GM12878 (cell line): ENCODE measurements around the gene TNIP1. TPM values are rescaled to one million over a fixed set of nuclear protein-coding genes. Genes with fewer than 3 reads are reported as not detected.

Experiments
- polyA plus RNA-seq, 11 experiments: library from polyadenylated mRNA; depleted of rRNA in 4 of 11; unstranded in 6 of 11; stranded (reverse) in 5 of 11; fragments of >200 nt; fragmentation: Nextera tagmentation in 4 of 11; fragmentation: Illumina TruSeq in 1 of 11; extraction: Ambion mirVana in 4 of 11; extraction: Trizol in 1 of 11; gene quantifications; 1 replicate in 1 of 11; 2 replicates in 10 of 11; pipeline versions ENCODE4 v1.2.1 to v1.2.3, GENCODE V29; 2011 to 2016; ENCODE audit warnings: inconsistent platforms in 2 of 11, missing spikeins in 2 of 11, low read depth in 1 of 11
- total RNA-seq, 4 experiments: library from RNA; depleted of rRNA in 3 of 4; stranded (reverse); fragments of >200 nt in 3 of 4; fragmentation: Illumina TruSeq in 1 of 4; extraction: Trizol in 1 of 4; gene quantifications; 2 replicates each; pipeline versions ENCODE4 v1.2.1 to v1.2.3, GENCODE V29; 2013 to 2021
- TF ChIP-seq, protein P1 (sequence below): IDR thresholded peaks from 2 replicates; pipeline ENCODE4 v1.6.1; 2012; ENCODE audit warnings: low read length, inconsistent platforms

The TNIP1 gene
- total and polyA plus RNA-seq, 10 of the 15 experiments (the other 5 are each of a cell fraction or from before 2014, with no cell fraction given): 4.4 to 279 (median 150) TPM

DNA sequence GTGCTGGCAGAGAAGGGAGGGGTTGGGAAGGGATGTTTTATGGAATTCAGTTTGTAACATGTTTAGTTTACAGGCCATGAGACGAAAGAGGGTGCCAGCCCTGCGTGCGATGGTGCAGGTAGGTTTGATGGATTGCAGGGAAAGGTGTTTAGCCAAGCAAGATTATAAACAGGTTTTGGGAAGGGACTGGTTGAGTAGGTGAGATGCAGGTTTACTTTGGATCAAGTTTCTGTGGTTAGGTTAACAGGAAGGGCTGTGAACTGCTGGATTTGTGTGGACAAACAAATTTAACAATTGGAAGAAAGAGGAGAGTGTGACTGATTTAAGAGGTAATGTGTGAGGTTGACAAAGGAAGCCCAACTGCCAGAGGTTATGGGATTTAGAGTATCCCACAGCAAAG lies 93.1 kb downstream of the TNIP1 start (continued):
- TF ChIP-seq, protein P1, sequence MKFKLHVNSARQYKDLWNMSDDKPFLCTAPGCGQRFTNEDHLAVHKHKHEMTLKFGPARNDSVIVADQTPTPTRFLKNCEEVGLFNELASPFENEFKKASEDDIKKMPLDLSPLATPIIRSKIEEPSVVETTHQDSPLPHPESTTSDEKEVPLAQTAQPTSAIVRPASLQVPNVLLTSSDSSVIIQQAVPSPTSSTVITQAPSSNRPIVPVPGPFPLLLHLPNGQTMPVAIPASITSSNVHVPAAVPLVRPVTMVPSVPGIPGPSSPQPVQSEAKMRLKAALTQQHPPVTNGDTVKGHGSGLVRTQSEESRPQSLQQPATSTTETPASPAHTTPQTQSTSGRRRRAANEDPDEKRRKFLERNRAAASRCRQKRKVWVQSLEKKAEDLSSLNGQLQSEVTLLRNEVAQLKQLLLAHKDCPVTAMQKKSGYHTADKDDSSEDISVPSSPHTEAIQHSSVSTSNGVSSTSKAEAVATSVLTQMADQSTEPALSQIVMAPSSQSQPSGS: no peak

Other genes starting within 250 kb of the TNIP1 start
- gene IRGM, start 234.5 kb downstream of the TNIP1 start, total RNA-seq (2014; rRNA removed): 0.28 and 0.60 TPM in 2 replicates
- 0.31 and 0.32 TPM in 2 replicates for gene IRGM, start 234.5 kb downstream of the TNIP1 start, total RNA-seq (2014; rRNA removed; fragmentation: Illumina TruSeq; extraction: Trizol)
- gene IRGM, start 234.5 kb downstream of the TNIP1 start, total RNA-seq (2021): 0.38 TPM in 1 of 2 replicates, not detected in the other
- 0.22 and 0.23 TPM in 2 replicates for gene IRGM, start 234.5 kb downstream of the TNIP1 start, polyA plus RNA-seq (2011; rRNA removed)
- gene IRGM, start 234.5 kb downstream of the TNIP1 start, polyA plus RNA-seq (2014; fragmentation: Illumina TruSeq; extraction: Trizol): 0.14 and 0.25 TPM in 2 replicates
- under 1 TPM; 0.11 to 0.24 TPM for gene IRGM, start 234.5 kb downstream of the TNIP1 start, polyA plus RNA-seq (2014; fragmentation: Nextera tagmentation; extraction: Ambion mirVana)
- gene IRGM, start 234.5 kb downstream of the TNIP1 start, polyA plus RNA-seq (2014; rRNA removed): 0.15 TPM in 1 of 2 replicates, not detected in the other
- gene IRGM, start 234.5 kb downstream of the TNIP1 start, polyA plus RNA-seq (2016; fragmentation: Nextera tagmentation; extraction: Ambion mirVana): under 1 TPM in 1 of 2 experiments, not detected in 1; 0.30 TPM
- 0.06 and 0.22 TPM in 2 replicates for gene ZNF300, start 176.1 kb downstream of the TNIP1 start, total RNA-seq (2014; rRNA removed)
- 0.22 and 0.23 TPM in 2 replicates for gene ZNF300, start 176.1 kb downstream of the TNIP1 start, total RNA-seq (2014; rRNA removed; fragmentation: Illumina TruSeq; extraction: Trizol)
- 0.08 and 0.13 TPM in 2 replicates for gene ZNF300, start 176.1 kb downstream of the TNIP1 start, total RNA-seq (2021)
- 1.5 and 1.8 TPM in 2 replicates for gene ZNF300, start 176.1 kb downstream of the TNIP1 start, polyA plus RNA-seq (2011; rRNA removed)
- gene ZNF300, start 176.1 kb downstream of the TNIP1 start, polyA plus RNA-seq (2014; fragmentation: Illumina TruSeq; extraction: Trizol): 0.16 and 0.49 TPM in 2 replicates
- gene ZNF300, start 176.1 kb downstream of the TNIP1 start, polyA plus RNA-seq (2014; fragmentation: Nextera tagmentation; extraction: Ambion mirVana): under 1 TPM; 0.03 to 0.09 TPM
- 0.09 and 0.19 TPM in 2 replicates for gene ZNF300, start 176.1 kb downstream of the TNIP1 start, polyA plus RNA-seq (2014; rRNA removed)
- under 1 TPM in 1 of 2 experiments, not detected in 1; 0.17 TPM for gene ZNF300, start 176.1 kb downstream of the TNIP1 start, polyA plus RNA-seq (2016; fragmentation: Nextera tagmentation; extraction: Ambion mirVana)
- gene GPX3, start 60.4 kb downstream of the TNIP1 start, total RNA-seq (2014; rRNA removed): 0.22 TPM in 1 of 2 replicates, not detected in the other
- not detected in 2 replicates for gene GPX3, start 60.4 kb downstream of the TNIP1 start, total RNA-seq (2014; rRNA removed; fragmentation: Illumina TruSeq; extraction: Trizol)
- 0.38 and 0.45 TPM in 2 replicates for gene GPX3, start 60.4 kb downstream of the TNIP1 start, total RNA-seq (2021)
- 0.04 TPM in 1 of 2 replicates, not detected in the other for gene GPX3, start 60.4 kb downstream of the TNIP1 start, polyA plus RNA-seq (2011; rRNA removed)
- 0.09 and 0.19 TPM in 2 replicates for gene GPX3, start 60.4 kb downstream of the TNIP1 start, polyA plus RNA-seq (2014; fragmentation: Illumina TruSeq; extraction: Trizol)
- under 1 TPM in 1 of 2 experiments, not detected in 1; 0.15 TPM for gene GPX3, start 60.4 kb downstream of the TNIP1 start, polyA plus RNA-seq (2014; fragmentation: Nextera tagmentation; extraction: Ambion mirVana)
- gene GPX3, start 60.4 kb downstream of the TNIP1 start, polyA plus RNA-seq (2014; rRNA removed): 0.12 and 0.32 TPM in 2 replicates
- 1 to 10 TPM in 1 of 2 experiments, under 1 TPM in 1; 0.91 to 1.0 TPM for gene GPX3, start 60.4 kb downstream of the TNIP1 start, polyA plus RNA-seq (2016; fragmentation: Nextera tagmentation; extraction: Ambion mirVana)
- gene ANXA6, start 76.7 kb upstream of the TNIP1 start, total RNA-seq (2014; rRNA removed): 477 and 484 TPM in 2 replicates
- gene ANXA6, start 76.7 kb upstream of the TNIP1 start, total RNA-seq (2014; rRNA removed; fragmentation: Illumina TruSeq; extraction: Trizol): 549 and 550 TPM in 2 replicates
- 528 and 542 TPM in 2 replicates for gene ANXA6, start 76.7 kb upstream of the TNIP1 start, total RNA-seq (2021)
- gene ANXA6, start 76.7 kb upstream of the TNIP1 start, polyA plus RNA-seq (2011; rRNA removed): 460 and 571 TPM in 2 replicates
- 506 and 510 TPM in 2 replicates for gene ANXA6, start 76.7 kb upstream of the TNIP1 start, polyA plus RNA-seq (2014; fragmentation: Illumina TruSeq; extraction: Trizol)
- 10 to 100 TPM; 44.0 to 73.1 TPM for gene ANXA6, start 76.7 kb upstream of the TNIP1 start, polyA plus RNA-seq (2014; fragmentation: Nextera tagmentation; extraction: Ambion mirVana)
- 453 and 470 TPM in 2 replicates for gene ANXA6, start 76.7 kb upstream of the TNIP1 start, polyA plus RNA-seq (2014; rRNA removed)
- 100 to 1,000 TPM; 280 to 291 TPM for gene ANXA6, start 76.7 kb upstream of the TNIP1 start, polyA plus RNA-seq (2016; fragmentation: Nextera tagmentation; extraction: Ambion mirVana)
- 91.1 and 104 TPM in 2 replicates for gene CCDC69, start 143.1 kb upstream of the TNIP1 start, total RNA-seq (2014; rRNA removed)
- 78.8 and 80.3 TPM in 2 replicates for gene CCDC69, start 143.1 kb upstream of the TNIP1 start, total RNA-seq (2014; rRNA removed; fragmentation: Illumina TruSeq; extraction: Trizol)
- gene CCDC69, start 143.1 kb upstream of the TNIP1 start, total RNA-seq (2021): 77.3 and 80.8 TPM in 2 replicates
- gene CCDC69, start 143.1 kb upstream of the TNIP1 start, polyA plus RNA-seq (2011; rRNA removed): 36.7 and 42.3 TPM in 2 replicates
- gene CCDC69, start 143.1 kb upstream of the TNIP1 start, polyA plus RNA-seq (2014; fragmentation: Illumina TruSeq; extraction: Trizol): 104 and 106 TPM in 2 replicates
- 10 to 100 TPM; 13.5 to 21.4 TPM for gene CCDC69, start 143.1 kb upstream of the TNIP1 start, polyA plus RNA-seq (2014; fragmentation: Nextera tagmentation; extraction: Ambion mirVana)
- 89.6 and 102 TPM in 2 replicates for gene CCDC69, start 143.1 kb upstream of the TNIP1 start, polyA plus RNA-seq (2014; rRNA removed)
- 10 to 100 TPM; 55.7 to 59.8 TPM for gene CCDC69, start 143.1 kb upstream of the TNIP1 start, polyA plus RNA-seq (2016; fragmentation: Nextera tagmentation; extraction: Ambion mirVana)
- gene GM2A, start 172.2 kb upstream of the TNIP1 start, total RNA-seq (2014; rRNA removed): 102 and 109 TPM in 2 replicates
- gene GM2A, start 172.2 kb upstream of the TNIP1 start, total RNA-seq (2014; rRNA removed; fragmentation: Illumina TruSeq; extraction: Trizol): 75.7 TPM in 2 replicates
- gene GM2A, start 172.2 kb upstream of the TNIP1 start, total RNA-seq (2021): 95.1 and 95.6 TPM in 2 replicates
- gene GM2A, start 172.2 kb upstream of the TNIP1 start, polyA plus RNA-seq (2011; rRNA removed): 85.4 and 106 TPM in 2 replicates
- 74.4 and 83.9 TPM in 2 replicates for gene GM2A, start 172.2 kb upstream of the TNIP1 start, polyA plus RNA-seq (2014; fragmentation: Illumina TruSeq; extraction: Trizol)
- gene GM2A, start 172.2 kb upstream of the TNIP1 start, polyA plus RNA-seq (2014; fragmentation: Nextera tagmentation; extraction: Ambion mirVana): 10 to 100 TPM; 33.6 to 44.4 TPM
- gene GM2A, start 172.2 kb upstream of the TNIP1 start, polyA plus RNA-seq (2014; rRNA removed): 62.0 and 63.9 TPM in 2 replicates
- gene GM2A, start 172.2 kb upstream of the TNIP1 start, polyA plus RNA-seq (2016; fragmentation: Nextera tagmentation; extraction: Ambion mirVana): 10 to 100 TPM; 44.0 to 44.4 TPM
- gene SLC36A3, start 222.7 kb upstream of the TNIP1 start, total RNA-seq (2014; rRNA removed): not detected in 2 replicates
- not detected in 2 replicates for gene SLC36A3, start 222.7 kb upstream of the TNIP1 start, total RNA-seq (2014; rRNA removed; fragmentation: Illumina TruSeq; extraction: Trizol)
- not detected in 2 replicates for gene SLC36A3, start 222.7 kb upstream of the TNIP1 start, total RNA-seq (2021)
- gene SLC36A3, start 222.7 kb upstream of the TNIP1 start, polyA plus RNA-seq (2011; rRNA removed): not detected in 2 replicates
- not detected in 2 replicates for gene SLC36A3, start 222.7 kb upstream of the TNIP1 start, polyA plus RNA-seq (2014; fragmentation: Illumina TruSeq; extraction: Trizol)
- gene SLC36A3, start 222.7 kb upstream of the TNIP1 start, polyA plus RNA-seq (2014; fragmentation: Nextera tagmentation; extraction: Ambion mirVana): under 1 TPM in 1 of 2 experiments, not detected in 1; 0.03 TPM
- not detected in 2 replicates for gene SLC36A3, start 222.7 kb upstream of the TNIP1 start, polyA plus RNA-seq (2014; rRNA removed)
- gene SLC36A3, start 222.7 kb upstream of the TNIP1 start, polyA plus RNA-seq (2016; fragmentation: Nextera tagmentation; extraction: Ambion mirVana): not detected